Heart left ventricle (tissue), 16 donors: Measurements from ENCODE around the gene NPAS2. TPM values are rescaled to one million over a fixed set of nuclear protein-coding genes. Genes with fewer than 3 reads are reported as not detected.

Experiments used
- ATAC-seq, 4 donors: fragments of 200-7000 bp; cut with Tn5 transposase; one replicate each; pipeline ENCODE4 v1.9.1; 2020 to 2022; ENCODE audit warnings: moderate library complexity in 4 of 4, mild to moderate bottlenecking in 3 of 4, moderate number of reproducible peaks in 1 of 4
- DNase-seq, 5 donors: peaks; one replicate each; pipeline ENCODE4 v3.0.0-alpha.2; 2020
- H3K27ac ChIP-seq, 12 donors: fragments of 200-600 bp; sonication (generic) in 4 of 12; one replicate each; pipeline versions ENCODE4 v1.5.0 to v1.8.0; 2016 to 2022; ENCODE audit warnings: mild to moderate bottlenecking in 2 of 12
- H3K27me3 ChIP-seq, 9 donors: fragments of 200-600 bp; sonication (generic) in 2 of 9; one replicate each; pipeline versions ENCODE4 v1.5.1 to v1.8.0; 2016 to 2022; ENCODE audit warnings: mild to moderate bottlenecking in 3 of 9
- H3K36me3 ChIP-seq, 9 donors: fragments of 200-600 bp; sonication (generic) in 2 of 9; one replicate each; pipeline versions ENCODE4 v1.5.0 to v1.8.0; 2018 to 2022; ENCODE audit warnings: mild to moderate bottlenecking in 2 of 9
- H3K4me1 ChIP-seq, 12 donors: fragments of 200-600 bp; sonication (generic) in 4 of 12; one replicate each; pipeline versions ENCODE4 v1.5.0 to v1.8.0; 2016 to 2022; ENCODE audit warnings: mild to moderate bottlenecking in 3 of 12
- H3K4me3 ChIP-seq, 12 donors: fragments of 200-600 bp; sonication (generic) in 4 of 12; one replicate each; pipeline versions ENCODE4 v1.5.0 to v1.8.0; 2017 to 2022; ENCODE audit warnings: mild to moderate bottlenecking in 9 of 12, moderate library complexity in 4 of 12
- H3K9me3 ChIP-seq, 12 donors: fragments of 200-600 bp; sonication (generic) in 4 of 12; one replicate each; pipeline versions ENCODE4 v1.5.0 to v1.8.0; 2016 to 2022; ENCODE audit warnings: mild to moderate bottlenecking in 1 of 12
- CTCF ChIP-seq, 12 donors: fragments of 200-600 bp; sonication (generic) in 4 of 12; IDR thresholded peaks; one replicate each; pipeline versions ENCODE4 v1.5.0 to v1.8.0; 2018 to 2022; ENCODE audit warnings: antibody characterized with exemption in 12 of 12, mild to moderate bottlenecking in 5 of 12
- POLR2A ChIP-seq, 2 donors: fragments of 450-650 bp; IDR thresholded peaks; one replicate each; pipeline ENCODE4 v1.6.1; 2017; ENCODE audit warnings: antibody characterized with exemption in 2 of 2, mild to moderate bottlenecking in 2 of 2, moderate library complexity in 2 of 2
- WGBS, 4 donors: extraction: QIAGEN DNeasy Blood & Tissue Kit in 2 of 4; methylation state at CpG; one replicate each; pipeline versions ENCODE4 v1.1.5 to v1.1.7; 2013 to 2018; 5-methylcytosine and 5-hydroxymethylcytosine counted together
- intact Hi-C, 10 donors: fragments of 100-400 bp; cut with DNase I; formaldehyde crosslinking; loops; one replicate each; pipeline versions ENCODE4 v1.11.1 to v1.14.2; 2022
- polyA plus RNA-seq, 2 donors: library from polyadenylated mRNA; stranded (reverse); fragments of 200-250 nt; gene quantifications; one replicate each; pipeline ENCODE4 v1.2.3, GENCODE V29; 2013
- total RNA-seq, 9 donors: library from RNA; depleted of rRNA in 2 of 9; stranded (reverse); fragments of >200 nt in 2 of 9; fragmentation: NEBNext Ultra II Directional in 3 of 9; extraction: Animal tissue kit (Norgen Biotek cat#: 25700) in 3 of 9; gene quantifications; one replicate each; pipeline versions ENCODE4 v1.1.0 to v1.2.4, GENCODE V29; 2016 to 2023
- donor health status: ischemic (EF 13 %, LVEDD 7.1; RV severe dilation, severe dysfunction).
- donor health status: healthy with polysubstance abuse.
- donor health status: DM: no; HTN: yes; CAD: no.
- donor health status: DM: no; HTN: no; CAD: no.
- donor health status: ischemic (EF 25% LVEDD 6.9; RV normal size, moderate dysfunction).
- donor health status: ischemic (EF 25% LVEDD 5.7; RV mildly dilated, moderate dysfunction).
- donor health status: healthy.
- donor health status: DM: yes; HTN: yes; CAD: no.
- donor health status: ischemic (EF 35%, LVEDD 5.7; RV mildly dilated, moderate dysfunction).
- donor health status: nonischemic (EF 11% LVEDD 7.7; RV severe dilation, severe dysfunction).
- donor health status: DM: yes; HTN: yes; CAD: no.
- donor health status: PGD.
- donor health status: ischemic (EF 29% LVEDD 5.4; RV normal size, mild dysfunction).
- donor health status: nonischemic (EF 23%, LVEDD 6.1; RV moderate dilation, normal function).

NPAS2 gene
- total and polyA plus RNA-seq, 11 donors, result 28.2 to 144 (median 43.3) TPM

GRCh38 chr2:100957996-100958653 lies 138.2 kb downstream of the NPAS2 start:
- Histone ChIP-seq H3K36me3 (peaks cover 0 to 5% (median 0%) of the 10 kb centered on the region in 9 donors), H3K27ac (peak overlapping the region in 3 of 12 donors; percentile 18 to 49 (median 22))
- peak in 3 of 5 donors; percentile 28 to 40 (median 31) for DNase-seq

GRCh38 chr2:100959225-100959880 lies 139.4 kb downstream of the NPAS2 start:
- ATAC-seq (no peak), DNase-seq (no peak)
- H3K27ac ChIP-seq, result no peak overlapping the region

More at GRCh38 chr2:100957996-100958653, 138.2 kb downstream of the NPAS2 start:
- Histone ChIP-seq H3K4me1 (peaks cover 0 to 38% (median 17%) of the 10 kb centered on the region in 12 donors), H3K4me3 (peak overlapping the region in 1 of 12 donors; percentile 16), H3K27me3 (no peaks in the 10 kb centered on the region), H3K9me3 (no peaks in the 10 kb centered on the region)
- TF ChIP-seq CTCF (IDR thresholded peaks at IDR 0.05), result no peak
- TF ChIP-seq POLR2A (IDR thresholded peaks at IDR 0.05), result no peak
- intact Hi-C loops, result loop anchor here in 1 of 10 donors (2.0 to 10.0 kb wide), 2 partner anchors 141 to 223 kb away; no protein-coding TSS in a partner anchor
- WGBS, 4 donors, result 67 to 75% (median 71%) methylated on average over 16 of the region's 16 CpGs
- peak; percentile 52 to 78 (median 70) for ATAC-seq

GRCh38 chr2:100960688-100961087 lies 140.7 kb downstream of the NPAS2 start:
- 86 to 95% (median 90%) methylated on average over 3 to 4 of the region's 4 CpGs for WGBS, 4 donors
- intact Hi-C loops, result no loop called here
- Histone ChIP-seq H3K27me3 (no peaks in the 10 kb centered on the region), H3K36me3 (peaks cover 0 to 17% (median 2%) of the 10 kb centered on the region in 9 donors), H3K27ac (no peak overlapping the region), H3K4me3 (no peak overlapping the region), H3K9me3 (no peaks in the 10 kb centered on the region), H3K4me1 (peaks cover 0 to 38% (median 15%) of the 10 kb centered on the region in 12 donors)
- no peak for TF ChIP-seq CTCF (IDR thresholded peaks at IDR 0.05)
- TF ChIP-seq POLR2A (IDR thresholded peaks at IDR 0.05), result no peak
- ATAC-seq (no peak), DNase-seq (no peak)

More at GRCh38 chr2:100959225-100959880, 139.4 kb downstream of the NPAS2 start:
- H3K36me3 ChIP-seq, result peaks cover 0 to 5% (median 0%) of the 10 kb centered on the region in 9 donors
- H3K4me3 ChIP-seq, result no peak overlapping the region
- H3K4me1 ChIP-seq, result peaks cover 0 to 38% (median 17%) of the 10 kb centered on the region in 12 donors
- TF ChIP-seq CTCF (IDR thresholded peaks at IDR 0.05) (no peak), POLR2A (IDR thresholded peaks at IDR 0.05) (no peak)
- H3K9me3 ChIP-seq, result no peaks in the 10 kb centered on the region
- WGBS, 4 donors, result 37 to 52% (median 45%) methylated on average over 6 of the region's 6 CpGs
- H3K27me3 ChIP-seq, result no peaks in the 10 kb centered on the region
- intact Hi-C loops, result loop anchor here in 1 of 10 donors (2.0 to 10.0 kb wide), 2 partner anchors 143 to 225 kb away; no protein-coding TSS in a partner anchor
